HG03520 (cell line): ENCODE results near the gene TEX261.

Experiments used
- ATAC-seq: cut with Tn5 transposase; IDR thresholded peaks from one replicate; pipeline ENCODE4 v1.9.1; 2021; ENCODE audit warnings: mild to moderate bottlenecking, moderate library complexity; ENCODE audit not compliant: unreplicated experiment

TEX261 gene

DNA sequence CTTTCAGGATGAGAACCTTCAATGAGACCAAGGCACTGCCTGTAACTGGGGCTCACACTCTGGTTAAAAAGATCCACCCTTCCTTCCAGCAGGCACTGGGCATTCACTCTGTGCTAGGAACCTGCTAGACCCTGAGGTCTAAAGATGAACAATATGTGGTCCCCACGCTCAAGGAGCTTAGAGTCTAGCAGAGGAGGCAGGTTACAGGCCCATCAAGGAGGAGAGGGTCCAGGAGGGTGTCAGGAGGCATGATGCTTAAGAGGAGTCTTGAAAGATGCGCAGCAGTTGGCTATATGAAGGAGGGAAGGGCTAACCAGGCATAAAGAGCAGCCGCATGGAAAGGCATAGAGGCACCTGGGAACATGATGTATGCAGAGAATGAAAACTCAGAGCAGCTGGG lies 11.7 kb downstream of the TEX261 start:
- ATAC-seq, result no peak

DNA sequence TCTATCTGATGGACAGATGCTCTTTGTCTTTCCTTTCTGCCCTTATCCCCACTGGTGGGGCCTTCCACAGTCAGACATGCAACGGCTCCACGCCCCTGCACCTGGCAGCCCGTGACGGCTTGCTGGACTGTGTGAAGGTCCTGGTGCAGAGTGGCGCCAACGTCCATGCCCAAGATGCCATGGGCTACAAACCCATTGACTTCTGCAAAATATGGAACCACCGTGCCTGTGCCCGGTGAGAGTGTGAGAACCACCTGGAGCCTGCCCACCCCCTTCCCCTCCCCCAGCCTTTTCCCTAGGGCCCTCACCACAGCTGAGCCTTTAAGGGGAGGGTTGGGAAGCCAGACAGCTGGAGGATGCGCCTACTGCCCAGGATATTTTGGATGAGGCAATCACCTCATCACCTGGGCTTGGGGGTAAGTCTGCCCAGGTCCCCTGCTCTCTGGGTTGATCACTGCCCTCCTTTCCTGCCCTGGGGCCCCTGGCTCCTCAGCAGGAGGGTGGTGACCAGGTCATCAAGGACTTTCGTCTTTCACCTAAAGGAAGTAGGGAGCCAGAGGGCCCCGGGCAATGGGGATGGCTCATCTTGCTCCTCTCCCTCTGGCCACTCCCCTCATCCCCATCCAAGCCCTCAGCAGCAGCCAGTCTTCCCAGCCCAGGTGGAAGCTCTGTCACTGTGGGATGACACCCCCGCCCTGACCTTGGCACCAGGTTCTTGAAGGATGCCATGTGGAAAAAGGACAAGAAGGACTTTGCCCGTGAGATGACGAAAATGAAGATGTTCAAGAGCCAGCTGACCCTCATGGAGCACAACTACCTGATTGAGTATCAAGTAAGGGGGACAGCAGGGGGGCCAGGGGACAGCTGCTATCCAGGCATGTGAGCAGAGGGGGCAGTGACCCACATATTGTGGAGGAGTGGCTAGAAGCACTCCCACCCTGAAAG lies 12.5 kb downstream of the TEX261 start:
- ATAC-seq, result no peak

DNA sequence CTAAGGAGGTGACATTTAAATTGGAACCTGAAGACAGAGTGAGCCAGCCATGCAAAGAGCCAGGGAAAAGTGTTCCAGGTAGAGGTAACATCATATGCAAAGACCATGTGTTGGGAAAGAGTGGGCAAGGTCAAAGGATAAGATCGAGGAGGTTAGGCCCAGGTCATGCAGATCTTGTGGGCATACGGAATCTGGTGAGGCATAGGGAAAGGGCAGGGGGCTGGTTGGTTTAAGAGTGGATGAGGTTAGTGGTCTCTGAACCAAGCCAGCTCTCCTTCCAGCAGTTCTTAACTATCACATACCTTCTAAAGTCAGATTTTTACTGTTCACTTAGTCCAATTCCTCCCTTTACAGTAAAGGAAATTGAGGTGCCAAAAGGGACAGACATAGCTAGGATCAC lies 13.3 kb downstream of the TEX261 start:
- ATAC-seq, result no peak

DNA sequence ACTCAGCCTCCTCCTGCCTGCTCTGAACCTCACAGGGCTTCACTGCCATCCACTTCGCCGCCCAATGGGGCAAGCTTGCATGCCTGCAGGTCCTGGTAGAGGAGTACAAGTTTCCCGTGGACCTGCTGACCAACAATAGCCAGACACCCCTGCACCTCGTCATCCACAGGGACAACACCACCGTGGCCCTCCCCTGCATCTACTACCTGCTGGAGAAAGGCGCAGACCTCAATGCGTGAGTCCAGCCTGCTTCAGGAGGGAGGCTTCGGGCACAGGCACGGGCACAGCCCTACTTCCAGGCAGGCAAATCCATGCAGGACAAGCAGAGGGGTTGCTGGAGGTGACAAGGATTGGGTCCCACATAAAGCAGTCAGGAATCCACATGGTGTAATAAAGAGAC lies 15.0 kb downstream of the TEX261 start:
- no peak for ATAC-seq

DNA sequence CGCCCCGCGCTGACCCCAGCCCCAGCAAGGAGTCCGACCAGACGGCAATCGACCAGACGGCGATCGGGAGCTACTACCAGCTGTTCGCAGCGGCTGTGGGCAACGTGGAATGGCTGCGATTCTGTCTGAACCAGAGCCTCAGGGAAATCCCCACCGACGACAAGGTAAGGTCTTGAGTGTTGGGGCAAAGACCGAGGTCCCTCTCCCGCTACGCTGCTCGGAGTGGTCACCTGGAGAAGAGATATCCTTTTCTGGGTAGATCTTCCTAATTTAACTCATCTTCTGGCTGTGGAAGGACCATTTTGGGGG lies 15.5 kb downstream of the TEX261 start:
- ATAC-seq, result no peak

DNA sequence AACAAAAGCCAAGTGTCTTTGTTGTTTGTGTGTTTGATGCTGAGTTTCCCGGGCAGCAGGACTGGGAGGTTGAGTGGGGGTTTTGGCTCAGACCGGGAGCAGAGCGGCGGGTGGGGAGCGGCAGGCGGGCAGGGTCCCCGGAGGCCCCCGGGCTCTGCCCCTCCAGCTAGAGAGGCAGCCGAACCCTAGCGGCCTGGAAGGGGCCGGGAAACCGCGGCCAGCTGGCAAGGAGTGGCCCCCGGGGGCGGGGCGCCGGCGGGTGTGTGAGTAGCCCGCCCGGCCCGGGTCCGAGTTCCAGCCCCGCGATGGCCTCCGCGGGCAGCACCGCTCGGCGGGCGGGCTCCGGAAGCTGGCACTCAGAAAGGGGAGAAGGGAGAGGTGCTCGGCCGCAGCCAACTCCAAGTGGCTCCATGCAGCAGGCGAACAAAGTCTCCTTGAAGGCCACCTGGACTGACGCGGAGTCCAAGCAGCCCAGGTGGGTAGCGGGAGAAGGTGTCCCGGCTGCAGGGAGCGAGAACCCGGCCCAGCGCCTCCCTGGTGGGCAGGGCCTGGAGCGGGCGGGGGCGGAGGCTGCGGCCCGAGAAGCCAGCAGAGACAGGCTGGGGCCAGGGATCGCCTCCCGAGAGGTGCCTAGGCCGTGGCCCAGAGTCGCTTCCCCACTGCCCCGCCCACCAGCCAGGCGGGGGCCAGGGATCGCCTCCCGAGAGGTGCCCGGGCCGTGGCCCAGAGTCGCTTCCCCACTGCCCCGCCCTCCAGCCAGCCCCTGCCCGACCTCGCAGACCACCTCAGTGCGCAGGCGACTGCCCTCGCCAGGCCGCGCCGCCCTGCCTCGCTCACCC lies 16.1 kb downstream of the TEX261 start, which contains the start of gene ANKRD53:
TSS of gene ANKRD53 (plus strand) at position 290 of the 839 bp plus-strand sequence. CDS start at position 306, 16 bp downstream.
- ATAC-seq, result peak; percentile 34

DNA sequence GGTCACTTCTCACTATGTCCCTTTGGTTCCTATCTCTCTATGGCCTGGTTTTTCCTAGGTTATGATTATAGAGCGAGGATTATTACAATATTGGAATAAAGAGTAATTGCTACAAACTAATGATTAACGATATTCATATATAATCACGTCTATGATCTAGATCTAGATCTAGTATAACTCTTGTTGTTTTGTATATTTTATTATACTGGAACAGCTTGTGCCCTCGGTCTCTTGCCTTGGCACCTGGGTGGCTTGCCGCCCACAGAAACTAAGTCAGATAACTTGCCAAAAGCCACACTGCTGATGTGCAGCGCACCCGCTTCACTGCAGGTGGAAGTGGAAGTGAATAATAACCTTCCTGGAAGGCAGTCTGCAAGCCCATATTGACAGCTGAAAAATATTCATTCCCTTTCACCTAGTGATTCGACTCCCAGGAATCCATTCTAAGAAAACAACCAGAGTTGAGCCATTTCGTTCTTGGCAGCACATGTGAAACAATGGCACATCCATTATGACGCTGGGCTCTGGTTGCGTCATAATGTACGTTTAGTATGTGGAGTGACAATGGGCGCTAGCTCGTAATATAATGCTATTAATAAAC lies 17.0 kb downstream of the TEX261 start:
- ATAC-seq, result no peak

DNA sequence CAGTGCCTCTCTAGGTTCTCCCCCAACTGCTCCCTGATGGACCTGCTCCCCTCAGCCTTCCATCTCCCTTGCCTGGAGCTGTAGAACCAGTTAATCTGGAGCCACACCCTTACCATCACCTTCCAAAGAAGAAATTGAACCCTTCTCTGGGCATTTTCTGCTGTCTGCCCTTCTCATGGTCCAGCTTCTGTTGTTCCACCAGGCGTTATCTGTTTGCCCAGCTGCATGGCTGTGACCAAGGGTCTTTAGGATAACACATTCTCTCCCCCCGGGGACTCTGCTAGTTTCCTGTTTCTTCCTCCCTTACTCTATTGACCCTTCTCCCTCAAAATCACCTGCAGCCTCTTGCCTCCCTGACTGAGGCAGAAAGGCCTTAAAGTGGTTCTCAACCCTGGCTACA lies 19.4 kb downstream of the TEX261 start:
- ATAC-seq, result no peak

DNA sequence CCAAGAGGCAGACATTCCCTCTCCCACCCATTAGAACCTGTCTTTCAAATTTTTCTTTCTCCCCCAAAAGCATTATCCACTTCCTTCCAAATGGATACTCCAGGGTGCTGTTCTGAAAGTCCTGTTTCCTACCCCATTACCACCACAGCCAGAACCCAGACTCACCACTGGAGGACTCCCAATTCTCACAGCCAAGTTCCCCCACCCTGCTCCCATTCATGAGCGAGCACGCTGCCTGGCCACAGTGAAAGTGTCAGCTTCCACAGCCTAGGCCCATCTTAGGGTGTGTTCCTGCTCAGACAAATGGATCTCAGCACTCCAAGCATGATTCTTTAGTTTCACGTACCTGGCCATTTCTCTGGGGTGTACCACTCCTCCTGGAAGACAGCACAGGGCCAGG lies 20.1 kb downstream of the TEX261 start:
- ATAC-seq, result no peak

DNA sequence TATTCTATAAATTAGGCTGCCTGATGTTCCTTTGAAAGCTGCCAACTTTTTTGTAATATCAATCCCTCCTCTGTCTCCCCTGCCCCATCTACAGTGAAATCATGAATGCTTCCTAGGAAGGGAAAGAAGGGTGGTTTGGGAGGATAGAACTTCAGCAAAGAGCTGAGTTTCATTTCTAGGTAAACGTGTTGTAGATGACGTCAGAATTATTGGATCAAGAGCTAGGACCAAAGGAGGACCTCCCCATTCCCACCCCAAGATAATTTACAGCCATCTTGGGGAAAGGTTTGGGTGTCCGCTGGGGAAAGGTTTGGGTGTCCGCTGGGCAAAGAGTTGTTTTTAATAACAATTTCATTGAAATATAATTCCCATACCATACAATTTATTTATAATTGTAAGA lies 27.5 kb downstream of the TEX261 start:
- ATAC-seq, result no peak

DNA sequence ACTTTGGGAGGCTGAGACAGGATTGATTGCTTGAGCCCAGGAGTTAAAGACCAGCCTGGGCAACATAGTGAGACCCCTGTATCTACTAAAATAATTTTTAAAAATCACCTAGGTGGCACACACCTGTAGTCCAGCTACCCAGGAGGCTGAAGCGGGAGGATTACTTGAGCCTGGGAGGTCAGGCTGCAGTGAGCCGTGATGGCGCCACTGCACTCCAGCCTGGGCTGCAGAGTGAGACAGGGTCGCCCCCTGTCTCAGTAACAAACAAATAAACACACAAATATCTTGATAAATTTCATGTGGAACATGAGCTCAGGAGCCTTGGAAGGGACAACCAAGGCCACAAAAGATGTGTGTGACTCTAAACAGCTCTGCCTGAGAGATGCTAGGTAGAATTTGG lies 28.0 kb downstream of the TEX261 start:
- no peak for ATAC-seq

DNA sequence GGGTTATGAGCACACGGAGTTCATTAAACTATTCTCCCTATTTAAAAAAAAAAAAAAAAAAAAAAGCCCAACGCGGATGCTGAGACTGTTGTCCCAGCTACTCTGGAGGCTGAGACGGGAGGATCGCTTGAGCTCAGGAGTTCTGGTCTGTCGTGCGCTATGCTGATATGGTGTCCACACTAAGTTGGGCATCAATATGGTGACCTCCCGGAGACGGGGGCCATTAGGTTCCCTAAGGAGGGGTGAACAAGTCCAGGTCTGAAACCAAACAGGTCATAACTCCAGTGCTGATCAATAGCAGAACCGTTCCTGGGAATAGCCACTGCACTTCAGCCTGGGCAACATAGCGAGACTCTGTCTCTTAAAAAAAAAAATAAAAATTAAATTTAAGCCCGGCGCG lies 29.2 kb downstream of the TEX261 start:
- no peak for ATAC-seq

DNA sequence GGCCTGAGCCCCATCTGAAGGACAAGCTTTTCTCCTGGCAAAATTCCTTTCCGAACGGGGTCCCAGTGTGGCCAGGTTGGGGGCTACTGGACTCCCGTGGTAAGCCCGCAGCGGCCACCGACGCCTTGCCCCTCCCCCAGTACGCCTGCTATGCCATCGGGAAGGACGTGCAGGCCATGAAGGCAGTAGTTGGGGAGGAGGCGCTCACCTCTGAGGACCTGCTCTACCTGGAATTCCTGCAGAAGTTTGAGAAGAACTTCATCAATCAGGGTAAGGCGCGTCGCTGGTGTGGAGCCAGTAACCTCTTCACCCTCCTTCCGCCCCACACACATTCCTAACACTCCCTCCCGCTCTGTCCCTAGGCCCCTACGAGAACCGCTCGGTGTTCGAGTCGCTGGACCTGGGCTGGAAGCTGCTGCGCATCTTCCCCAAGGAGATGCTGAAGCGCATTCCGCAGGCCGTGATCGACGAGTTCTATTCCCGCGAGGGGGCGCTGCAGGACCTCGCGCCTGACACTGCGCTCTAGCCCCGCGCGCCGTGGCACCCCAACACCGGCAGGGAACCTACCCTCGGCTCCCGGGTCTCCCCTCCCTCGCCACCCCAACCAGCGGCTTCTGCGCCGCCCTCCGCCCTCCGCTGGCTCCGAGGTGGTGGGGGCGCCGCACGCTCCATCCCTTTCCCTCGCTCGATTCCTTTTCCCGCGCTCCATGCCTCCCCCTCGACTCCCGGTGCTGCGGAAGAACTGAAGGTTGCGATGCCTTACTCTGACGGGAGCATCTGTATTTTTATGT lies 29.9 kb downstream of the TEX261 start:
- ATAC-seq, result peak; percentile 71

DNA sequence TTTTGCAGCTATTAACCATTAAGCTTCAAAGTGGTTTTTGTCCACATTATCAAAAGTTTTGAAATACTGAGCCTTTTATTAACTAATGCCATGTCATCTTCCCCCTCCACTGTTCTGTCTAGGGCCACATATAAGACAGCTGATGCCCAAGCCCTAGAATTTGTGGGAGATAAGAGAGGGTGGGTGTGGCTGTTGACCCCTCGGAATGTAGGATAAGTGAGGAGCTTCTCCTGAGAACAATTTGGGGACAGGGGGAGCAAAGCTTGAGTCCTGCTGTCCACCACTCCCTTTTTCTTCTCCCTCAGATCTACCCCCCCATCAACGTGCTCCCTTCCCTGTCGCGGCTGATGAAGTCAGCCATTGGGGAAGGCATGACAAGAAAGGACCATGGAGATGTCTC lies 30.5 kb downstream of the TEX261 start:
- no peak for ATAC-seq

DNA sequence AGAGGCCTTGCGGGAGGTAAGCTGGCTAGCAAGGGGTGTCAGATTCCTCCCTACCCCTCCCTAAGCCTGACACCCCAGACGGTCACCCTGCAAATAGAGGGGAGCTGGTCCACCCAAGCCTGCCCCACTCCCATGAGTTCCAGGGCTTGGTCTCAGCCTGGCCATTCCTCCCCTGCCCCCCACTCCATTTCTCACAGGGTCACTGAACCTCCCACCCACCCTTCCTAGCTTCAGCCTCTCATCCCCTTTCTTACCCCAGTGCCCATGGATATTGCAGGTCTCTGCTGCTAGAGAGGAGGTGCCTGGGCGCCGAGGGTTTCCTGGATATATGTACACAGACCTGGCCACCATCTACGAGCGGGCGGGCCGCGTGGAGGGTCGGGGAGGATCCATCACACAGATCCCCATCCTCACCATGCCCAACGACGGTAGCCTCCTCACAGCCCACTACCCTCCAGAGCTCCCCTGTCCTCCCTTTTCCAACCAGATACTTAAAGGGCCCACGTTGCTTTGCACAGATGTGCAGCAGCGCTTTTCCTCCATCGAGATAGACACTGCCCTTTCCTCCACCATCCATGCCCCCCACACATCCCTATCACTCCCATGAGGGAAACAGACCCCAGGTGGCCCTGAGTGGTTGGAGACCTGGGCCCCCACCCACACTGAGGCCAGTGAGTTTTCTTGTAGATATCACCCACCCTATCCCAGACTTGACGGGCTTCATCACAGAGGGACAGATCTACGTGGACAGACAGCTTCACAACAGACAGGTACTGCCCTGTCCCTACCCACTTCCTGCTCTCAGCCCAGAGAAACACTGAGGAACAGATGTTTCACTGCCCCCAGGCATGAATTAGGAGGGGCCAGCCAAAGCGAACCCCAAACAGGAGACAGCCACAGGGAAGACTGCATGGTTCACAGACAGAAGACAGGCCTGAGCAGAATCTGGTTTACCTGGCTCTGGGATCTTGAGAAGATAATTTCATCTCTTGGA lies 31.5 kb downstream of the TEX261 start:
- ATAC-seq, result no peak

DNA sequence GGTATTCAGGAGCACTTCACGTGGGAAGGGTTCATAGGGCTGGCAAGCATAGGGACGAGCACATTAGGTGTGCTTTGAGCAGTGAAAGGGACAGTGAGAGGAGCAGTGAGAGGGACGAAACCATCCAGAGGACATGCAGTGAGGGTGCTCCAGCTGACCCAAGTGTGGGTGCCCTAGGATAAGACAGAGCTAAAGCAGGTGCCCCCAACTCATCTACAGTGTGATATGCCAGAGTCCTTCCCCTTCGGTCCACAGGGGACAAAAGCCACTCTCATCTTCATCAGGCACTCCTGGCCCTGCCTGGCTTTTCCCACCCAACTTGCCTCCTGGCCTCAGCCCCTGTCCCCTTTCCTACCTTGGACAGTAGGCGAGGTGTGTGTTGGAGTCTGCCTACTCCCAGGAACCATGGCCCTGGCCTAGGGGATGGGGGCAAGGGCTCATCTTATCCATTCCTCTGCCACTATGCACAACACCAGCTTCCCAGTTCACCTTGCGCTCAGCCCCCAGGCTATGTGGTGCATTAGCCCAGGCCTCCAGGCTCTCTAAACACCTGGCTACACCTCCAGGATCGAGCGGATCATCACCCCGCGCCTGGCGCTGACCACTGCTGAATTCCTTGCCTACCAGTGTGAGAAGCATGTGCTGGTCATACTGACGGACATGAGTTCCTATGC lies 32.3 kb downstream of the TEX261 start:
- no peak for ATAC-seq

DNA sequence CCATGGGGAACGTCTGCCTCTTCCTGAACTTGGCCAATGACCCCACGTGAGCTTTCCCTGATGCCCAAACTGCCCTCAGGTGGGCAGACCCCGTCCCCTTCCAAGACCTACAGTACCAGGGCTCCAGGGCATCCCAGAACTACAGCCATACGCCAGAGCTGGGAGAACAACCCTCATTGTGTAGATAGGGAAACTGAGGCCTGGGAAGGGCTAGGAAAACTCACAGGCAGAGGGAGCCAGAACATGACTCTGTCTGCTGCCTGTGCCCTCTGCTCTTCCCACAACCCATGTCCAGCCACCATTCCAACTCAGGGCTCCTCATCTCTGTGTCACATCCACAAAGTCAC lies 33.1 kb downstream of the TEX261 start:
- ATAC-seq, result no peak

DNA sequence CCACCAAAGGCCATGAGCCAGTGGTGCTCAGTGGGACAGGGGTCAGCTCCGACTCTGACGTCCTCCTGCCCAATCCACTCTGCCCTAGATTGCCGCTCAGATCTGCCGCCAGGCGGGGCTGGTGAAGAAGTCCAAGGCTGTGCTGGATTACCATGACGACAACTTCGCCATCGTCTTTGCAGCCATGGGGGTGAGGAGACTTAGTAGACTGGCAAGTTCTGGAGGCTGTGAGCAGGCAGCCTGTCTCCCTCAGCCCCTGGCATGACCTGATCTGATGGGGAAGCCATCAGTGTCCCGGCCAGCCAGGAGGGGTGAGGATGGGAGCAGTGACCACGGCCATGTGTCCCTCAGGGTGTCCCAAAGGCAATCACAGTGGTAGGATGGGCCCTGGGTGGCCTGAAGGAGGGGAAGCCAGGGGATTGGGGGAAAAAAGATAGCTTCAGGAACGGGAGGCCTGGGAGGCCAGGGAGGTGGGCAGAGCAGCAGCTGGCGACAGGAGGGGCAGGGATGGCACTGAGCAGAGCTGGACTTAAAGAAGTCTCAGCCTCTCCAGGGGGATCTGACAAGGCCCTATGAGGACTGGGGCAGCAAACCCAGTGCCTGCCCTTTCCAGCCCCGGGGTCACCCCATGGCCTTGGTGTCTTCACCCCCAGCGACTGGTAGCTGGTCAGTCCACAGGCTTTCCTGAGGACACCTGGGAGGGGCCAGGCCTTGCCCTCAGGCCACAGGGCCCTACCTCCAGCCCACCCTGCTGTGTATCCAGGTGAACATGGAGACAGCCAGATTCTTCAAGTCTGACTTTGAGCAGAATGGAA lies 33.6 kb downstream of the TEX261 start:
- no peak for ATAC-seq
